Endothelial cell of umbilical vein (primary cell): Measurements from ENCODE around the gene NR2C1. TPM values are rescaled to one million over a fixed set of nuclear protein-coding genes. Genes with fewer than 3 reads are reported as not detected.
"Not testable (repeated sequence)": the region's sequence is repeated elsewhere in the genome, so short reads cannot be mapped to it uniquely, and the experiment has no call there.

Source experiments
- BruUV-seq: library from RNA; stranded (reverse); fragments of 400-500 nt; replicated peaks from 2 replicates; lab custom pipeline; 2021; lab: Mats Ljungman, UMichigan
- CTCF ChIA-PET: fragments of 300-600, 350-600 bp; sonication (Branson Sonifier 250); formaldehyde crosslinking; loops from one replicate; lab custom pipeline; 2021; ENCODE audit warnings: antibody characterized with exemption, inconsistent platforms; lab: Charles Lee
- POLR2A ChIA-PET: fragments of 300-600, 350-600 bp; sonication (Branson Sonifier 250); formaldehyde crosslinking; loops from one replicate; lab custom pipeline; 2021; ENCODE audit warnings: antibody characterized with exemption, inconsistent platforms; lab: Charles Lee
- DNase-seq: peaks from one replicate; pipeline ENCODE4 v3.0.0-alpha.2; 2011; ENCODE audit warnings: low read depth, low spot score
- FAIRE-seq: peaks from 2 replicates; lab custom pipeline; 2011; peaks lifted over from hg19 to GRCh38; lab: Jason Lieb, UNC
- H2AFZ ChIP-seq: 2 replicates; pipeline ENCODE4 v1.6.0; 2012; ENCODE audit warnings: low read depth, low read length, control low read depth, inconsistent platforms
- H3K27ac ChIP-seq: 2 replicates; pipeline ENCODE4 v1.5.1; 2011; ENCODE audit warnings: low read depth, mild to moderate bottlenecking, control low read depth, low read length, moderate library complexity; ENCODE audit not compliant: insufficient read depth
- H3K27me3 ChIP-seq, 2 experiments: 2 replicates each; pipeline versions ENCODE4 v1.6.0 to v1.6.1; 2011; ENCODE audit warnings: low read length in 2 of 2, mixed read lengths in 1 of 2; ENCODE audit not compliant: control insufficient read depth in 2 of 2, insufficient read depth in 2 of 2
- H3K36me3 ChIP-seq, 2 experiments: 2 replicates in 1 of 2; 3 replicates in 1 of 2; pipeline ENCODE4 v1.5.1; 2011; ENCODE audit warnings: low read length in 2 of 2, mild to moderate bottlenecking in 1 of 2, moderate library complexity in 1 of 2; ENCODE audit not compliant: control insufficient read depth in 2 of 2, insufficient read depth in 2 of 2; ENCODE audit errors: extremely low read depth in 1 of 2
- H3K4me1 ChIP-seq: 3 replicates; pipeline ENCODE4 v1.5.1; 2011; ENCODE audit warnings: mild to moderate bottlenecking, low read length; ENCODE audit not compliant: control insufficient read depth, insufficient read depth; ENCODE audit errors: extremely low read depth
- H3K4me2 ChIP-seq: 2 replicates; pipeline ENCODE4 v1.6.1; 2011; ENCODE audit warnings: low read length, control low read depth, mixed read lengths; ENCODE audit not compliant: insufficient read depth
- H3K4me3 ChIP-seq, 3 experiments: fragments of 200-600 bp in 1 of 3; sonication (generic), shearing (Covaris generic) in 1 of 3; replicated peaks in 1 of 3; 2 replicates each; pipeline ENCODE4 v1.5.1; 2011 to 2016; ENCODE audit warnings: control low read depth in 3 of 3, low read length in 3 of 3, mild to moderate bottlenecking in 2 of 3, inconsistent platforms in 1 of 3, low read depth in 1 of 3, moderate library complexity in 1 of 3; ENCODE audit not compliant: insufficient read depth in 1 of 3
- H3K79me2 ChIP-seq: 2 replicates; pipeline ENCODE4 v1.6.0; 2012; ENCODE audit warnings: low read length, inconsistent platforms; ENCODE audit not compliant: control insufficient read depth, insufficient read depth
- H3K9ac ChIP-seq: replicated peaks from 2 replicates; pipeline ENCODE3; 2011; ENCODE audit warnings: low read length, control low read depth; ENCODE audit not compliant: insufficient read depth; ENCODE audit errors: extremely low read depth
- H3K9me1 ChIP-seq: replicated peaks from 3 replicates; pipeline ENCODE4 v1.6.0; 2011; ENCODE audit warnings: mild to moderate bottlenecking, low read length; ENCODE audit not compliant: control insufficient read depth, insufficient read depth; ENCODE audit errors: extremely low read depth
- H3K9me3 ChIP-seq: replicated peaks from 2 replicates; pipeline ENCODE4 v1.5.1; 2012; ENCODE audit warnings: low read length, inconsistent platforms; ENCODE audit not compliant: control insufficient read depth, insufficient read depth
- H4K20me1 ChIP-seq: replicated peaks from 2 replicates; pipeline ENCODE3; 2011; ENCODE audit warnings: mild to moderate bottlenecking, low read length; ENCODE audit not compliant: control insufficient read depth, insufficient read depth; ENCODE audit errors: extremely low read depth
- FOS ChIP-seq: IDR thresholded peaks from 2 replicates; pipeline ENCODE4 v1.6.1; 2011; ENCODE audit warnings: mild to moderate bottlenecking, low read length, moderate library complexity, borderline replicate concordance; ENCODE audit not compliant: insufficient read depth
- GATA2 ChIP-seq: IDR thresholded peaks from 2 replicates; pipeline ENCODE4 v1.7.0; 2011; ENCODE audit warnings: low read depth, mild to moderate bottlenecking, moderate library complexity, mixed read lengths, low read length; ENCODE audit not compliant: insufficient read length, insufficient read depth
- JUN ChIP-seq: IDR thresholded peaks from 2 replicates; pipeline ENCODE4 v1.6.1; 2011; ENCODE audit warnings: borderline replicate concordance, low read depth; ENCODE audit not compliant: insufficient read length, insufficient read depth
- POLR2A ChIP-seq: IDR thresholded peaks from 2 replicates; pipeline ENCODE4 v1.6.1; 2012; ENCODE audit warnings: low read depth, mild to moderate bottlenecking, control low read depth, low read length
- POLR2AphosphoS5 ChIP-seq: IDR thresholded peaks from 2 replicates; pipeline ENCODE4 v1.6.1; 2012; ENCODE audit warnings: low read depth, mild to moderate bottlenecking, control low read depth, low read length, moderate library complexity; ENCODE audit not compliant: insufficient read depth
- dilution Hi-C: fragments of 300-500 bp; cut with MboI; formaldehyde crosslinking; loops from one replicate; pipeline ENCODE4 v1.15.0; 2019; ENCODE audit warnings: low sequenced_read_pairs; ENCODE audit not compliant: extremely low pct_ligation_motif_present
- intact Hi-C: fragments of 100-400 bp; cut with micrococcal nuclease; formaldehyde crosslinking; loops from one replicate; pipeline ENCODE4 v1.10.0; 2022
- polyA plus RNA-seq, 4 experiments: library from polyadenylated mRNA; depleted of rRNA in 3 of 4; stranded (reverse) in 3 of 4; unstranded in 1 of 4; fragments of >200 nt; gene quantifications; 2 replicates each; pipeline versions ENCODE4 v1.2.1 to v1.2.3, GENCODE V29; 2011 to 2012; ENCODE audit warnings: missing spikeins in 1 of 4
- total RNA-seq: library from RNA; stranded (reverse); gene quantifications from 2 replicates; pipeline ENCODE4 v1.2.3, GENCODE V29; 2021
- TF ChIP-seq, protein P1 (sequence below): IDR thresholded peaks from 2 replicates; pipeline ENCODE4 v1.6.1; 2011; ENCODE audit not compliant: insufficient read depth, insufficient read length

NR2C1 gene
- total and polyA plus RNA-seq, 2 donors (not counting 3 experiments of a cell fraction or from before 2014, with no cell fraction given) = 21.0 to 37.7 TPM

DNA sequence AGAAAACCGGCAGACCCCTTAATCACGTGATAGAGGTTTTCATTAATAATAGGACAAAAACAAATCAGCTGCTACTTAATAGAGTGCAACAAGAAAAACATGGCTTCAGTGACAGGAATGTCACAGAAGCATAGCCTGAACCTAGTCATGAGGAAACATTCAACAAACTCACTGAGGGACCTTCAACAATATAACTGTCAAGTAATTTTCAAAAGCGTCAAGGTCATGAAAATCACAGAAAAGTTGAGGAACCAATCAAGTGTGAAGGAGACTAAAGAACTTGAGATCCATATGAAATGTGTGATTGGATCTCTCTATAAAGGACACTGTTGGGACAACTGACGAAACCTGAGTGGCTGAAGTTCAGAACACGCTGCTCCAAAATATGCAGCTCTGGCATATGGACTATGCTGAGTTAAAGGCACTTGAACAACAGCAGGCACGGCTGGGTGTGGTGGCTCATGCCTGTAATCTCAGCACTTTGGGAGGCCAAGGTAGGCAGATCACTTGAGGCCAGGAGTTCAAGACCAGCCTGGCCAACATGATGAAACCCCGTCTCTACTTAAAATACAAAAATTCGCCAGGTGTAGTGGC lies 86.2 kb downstream of the NR2C1 start:
- CTCF ChIA-PET = interaction anchor here (1.1 kb wide), 2 partner anchors 17 to 588 kb away, joined by 3 read pairs; no protein-coding TSS in a partner anchor
- FAIRE-seq (no peak), DNase-seq (no peak)
- intact Hi-C loops = no loop called here
- Histone ChIP-seq H2AFZ (no peak overlapping the region), H3K9me3 (no peaks in the 10 kb centered on the region), H4K20me1 (no peaks in the 10 kb centered on the region), H3K36me3 (peaks cover 0 to 5% of the 10 kb centered on the region in 2 experiments), H3K4me2 (no peak overlapping the region), H3K27ac (no peak overlapping the region), H3K4me3 (no peak overlapping the region), H3K27me3 (no peaks in the 10 kb centered on the region), H3K4me1 (no peaks in the 10 kb centered on the region), H3K79me2 (peaks cover 3% of the 10 kb centered on the region), H3K9me1 (no peaks in the 10 kb centered on the region), H3K9ac (no peak overlapping the region)
- dilution Hi-C loops = no loop called here
- BruUV-seq = no TSS peak
- POLR2A ChIA-PET = no interaction called here
- TF ChIP-seq, protein P1, sequence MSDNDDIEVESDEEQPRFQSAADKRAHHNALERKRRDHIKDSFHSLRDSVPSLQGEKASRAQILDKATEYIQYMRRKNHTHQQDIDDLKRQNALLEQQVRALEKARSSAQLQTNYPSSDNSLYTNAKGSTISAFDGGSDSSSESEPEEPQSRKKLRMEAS = no peak
- TF ChIP-seq POLR2A (no peak), POLR2AphosphoS5 (no peak), FOS (no peak), JUN (no peak), GATA2 (no peak)

DNA sequence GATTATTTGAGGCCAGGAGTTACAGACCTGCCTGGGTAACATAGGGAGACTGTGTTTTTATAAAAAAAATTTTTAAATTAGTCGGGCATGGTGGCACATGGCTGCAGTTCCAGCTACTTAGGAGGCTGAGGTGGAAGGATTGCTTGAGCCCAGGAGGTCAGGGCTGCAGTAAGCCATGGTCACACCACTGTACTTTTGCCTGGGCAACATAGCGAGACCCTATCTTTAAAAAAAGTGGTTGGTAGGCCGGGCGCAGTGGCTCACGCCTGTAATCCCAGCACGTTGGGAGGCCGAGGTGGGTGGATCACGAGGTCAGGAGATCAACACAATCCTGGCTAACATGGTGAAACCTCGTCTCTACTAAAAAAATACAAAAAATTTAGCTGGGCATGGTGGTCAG lies 88.3 kb downstream of the NR2C1 start:
- H3K4me1 ChIP-seq, FAIRE-seq, H3K27me3 ChIP-seq, H2AFZ ChIP-seq, H3K9ac ChIP-seq, H4K20me1 ChIP-seq, BruUV-seq, H3K4me3 ChIP-seq, intact Hi-C loops, CTCF ChIA-PET, H3K9me3 ChIP-seq, POLR2A ChIA-PET, H3K36me3 ChIP-seq, dilution Hi-C loops, H3K4me2 ChIP-seq, DNase-seq, H3K79me2 ChIP-seq, H3K9me1 ChIP-seq, H3K27ac ChIP-seq: not testable (repeated sequence)
